NCI-H2171 treated with DMSO at 0.1 percent for 48 hours (cell line): ENCODE data around the gene GPD2.

Source experiments
- DNase-seq: peaks from one replicate; lab custom pipeline; 2025; lab: John Stamatoyannopoulos, UW

GPD2 gene

GRCh38 chr2:156436497-156437085 is 412 bp downstream of the GPD2 start:
- DNase-seq: peak; percentile 58

- DNase-seq: no peak
Observed at GRCh38 chr2:156437272-156437930, 1.2 kb downstream of the GPD2 start.

GRCh38 chr2:156437931-156438410 is 1.8 kb downstream of the GPD2 start:
- no peak for DNase-seq

- DNase-seq: no peak
Observed at GRCh38 chr2:156443089-156443488, 6.9 kb downstream of the GPD2 start.

- no peak for DNase-seq
Observed at GRCh38 chr2:156445296-156446220, 9.4 kb downstream of the GPD2 start.

GRCh38 chr2:156447761-156448160 is 11.6 kb downstream of the GPD2 start:
- DNase-seq: no peak

- DNase-seq: no peak
Observed at GRCh38 chr2:156448766-156449165, 12.6 kb downstream of the GPD2 start.

GRCh38 chr2:156452971-156453370 is 16.8 kb downstream of the GPD2 start:
- no peak for DNase-seq

GRCh38 chr2:156455361-156455975 is 19.3 kb downstream of the GPD2 start:
- no peak for DNase-seq

GRCh38 chr2:156456616-156457015 is 20.4 kb downstream of the GPD2 start:
- DNase-seq: no peak

- no peak for DNase-seq
Observed at GRCh38 chr2:156457523-156458517, 21.6 kb downstream of the GPD2 start.

GRCh38 chr2:156459720-156460119 is 23.5 kb downstream of the GPD2 start:
- DNase-seq: peak; percentile 13

- DNase-seq: no peak
Observed at GRCh38 chr2:156464106-156464505, 27.9 kb downstream of the GPD2 start.

- DNase-seq: no peak
Observed at GRCh38 chr2:156465573-156465972, 29.4 kb downstream of the GPD2 start.

- DNase-seq: peak; percentile 6
Observed at GRCh38 chr2:156466739-156467405, 30.7 kb downstream of the GPD2 start.

GRCh38 chr2:156470975-156471583 is 34.9 kb downstream of the GPD2 start:
- DNase-seq: no peak

GRCh38 chr2:156471762-156472161 is 35.6 kb downstream of the GPD2 start:
- no peak for DNase-seq

- DNase-seq: no peak
Observed at GRCh38 chr2:156472686-156473085, 36.5 kb downstream of the GPD2 start.

GRCh38 chr2:156473445-156473844 is 37.3 kb downstream of the GPD2 start:
- DNase-seq: no peak

- DNase-seq: no peak
Observed at GRCh38 chr2:156474401-156474800, 38.2 kb downstream of the GPD2 start.
